ENCODE results near the gene HIPK3.

DNA sequence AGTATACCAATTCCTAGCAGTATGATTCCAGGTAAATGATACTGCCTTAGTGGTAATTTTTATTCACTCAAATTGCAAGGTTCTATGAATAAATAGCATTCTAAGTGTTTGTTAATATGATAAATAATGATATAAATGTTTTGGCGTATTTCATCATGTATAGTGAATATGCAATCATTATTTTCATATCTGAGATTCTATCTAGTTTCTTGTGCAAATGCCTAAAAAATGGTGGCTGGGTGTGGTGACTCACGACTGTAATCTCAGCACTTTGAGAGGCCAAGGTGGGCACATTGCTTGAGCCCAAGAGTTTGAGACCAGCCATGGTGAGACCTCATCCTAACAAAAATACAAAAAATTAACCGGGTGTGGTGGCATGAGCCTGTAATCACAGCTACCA is 13.9 kb downstream of the HIPK3 start:
- TF ChIP-seq, protein P1, sequence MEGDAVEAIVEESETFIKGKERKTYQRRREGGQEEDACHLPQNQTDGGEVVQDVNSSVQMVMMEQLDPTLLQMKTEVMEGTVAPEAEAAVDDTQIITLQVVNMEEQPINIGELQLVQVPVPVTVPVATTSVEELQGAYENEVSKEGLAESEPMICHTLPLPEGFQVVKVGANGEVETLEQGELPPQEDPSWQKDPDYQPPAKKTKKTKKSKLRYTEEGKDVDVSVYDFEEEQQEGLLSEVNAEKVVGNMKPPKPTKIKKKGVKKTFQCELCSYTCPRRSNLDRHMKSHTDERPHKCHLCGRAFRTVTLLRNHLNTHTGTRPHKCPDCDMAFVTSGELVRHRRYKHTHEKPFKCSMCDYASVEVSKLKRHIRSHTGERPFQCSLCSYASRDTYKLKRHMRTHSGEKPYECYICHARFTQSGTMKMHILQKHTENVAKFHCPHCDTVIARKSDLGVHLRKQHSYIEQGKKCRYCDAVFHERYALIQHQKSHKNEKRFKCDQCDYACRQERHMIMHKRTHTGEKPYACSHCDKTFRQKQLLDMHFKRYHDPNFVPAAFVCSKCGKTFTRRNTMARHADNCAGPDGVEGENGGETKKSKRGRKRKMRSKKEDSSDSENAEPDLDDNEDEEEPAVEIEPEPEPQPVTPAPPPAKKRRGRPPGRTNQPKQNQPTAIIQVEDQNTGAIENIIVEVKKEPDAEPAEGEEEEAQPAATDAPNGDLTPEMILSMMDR (conservative IDR thresholded peaks at IDR 0.05): no peak
- TF ChIP-seq EZH2 (IDR thresholded peaks at IDR 0.05; ENCODE audit: low read depth): no peak
